ENCODE results near the gene RETSAT.

Gene RETSAT

GRCh38 chr2:85302121-85302520 is 52.2 kb downstream of the RETSAT start:
- no peak overlapping the region for H3K4me3 ChIP-seq (ENCODE audit: low read depth, low read length)
- TF ChIP-seq CTCF (IDR thresholded peaks at IDR 0.05; ENCODE audit: low read depth, low read length) = no peak
- H3K27me3 ChIP-seq (ENCODE audit: insufficient read depth, low read depth, severe bottlenecking) = no peaks in the 10 kb centered on the region
- DNase-seq = no peak
- H3K27ac ChIP-seq = no peak overlapping the region
- H3K36me3 ChIP-seq = peaks cover 7% of the 10 kb centered on the region; the same call in 1 of the 2 replicates
- no peaks in the 10 kb centered on the region for H3K9me3 ChIP-seq (ENCODE audit: severe bottlenecking)

Measured in WERI-Rb-1 (cell line).